ENCODE data around the gene LUC7L2.

DNA sequence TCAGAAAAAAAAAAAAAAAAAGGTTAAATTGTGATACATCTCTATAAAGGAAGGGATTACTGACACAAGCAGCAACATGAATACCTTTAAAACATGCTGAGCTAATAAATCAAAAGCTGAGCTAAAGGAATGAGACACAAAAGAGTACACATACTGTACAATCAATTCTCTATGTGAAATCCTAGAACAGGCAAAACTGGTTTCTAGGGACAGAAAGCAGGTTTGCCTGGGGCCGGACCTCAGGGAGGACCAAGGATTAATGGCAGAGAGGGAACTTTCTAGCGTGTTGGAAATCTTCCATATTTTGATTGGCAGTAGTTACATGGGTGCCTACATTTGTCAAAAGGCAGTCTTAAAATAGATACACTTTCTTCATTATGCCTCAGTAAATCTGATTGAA, 71.3 kb downstream of the LUC7L2 start:
- TF ChIP-seq POLR2A (IDR thresholded peaks at IDR 0.05; ENCODE audit: low read depth, low read length): no peak
- TF ChIP-seq TAF1 (IDR thresholded peaks at IDR 0.05; ENCODE audit: borderline replicate concordance, low read depth, low read length): no peak
